Activated gamma-delta T cell treated with anti-CD3 and anti-CD28 coated beads, Interleukin-2, amount 50 U/mL, for 16 hours (primary cell): ENCODE measurements around the gene MGST2.
"Not testable (repeated sequence)": the region's sequence is repeated elsewhere in the genome, so short reads cannot be mapped to it uniquely, and the experiment has no call there.

Source experiments
- DNase-seq: peaks from one replicate; pipeline ENCODE4 v3.0.0-alpha.2; 2020; ENCODE audit warnings: low read depth

The MGST2 gene

GRCh38 chr4:139669890-139670289, 4.3 kb downstream of the MGST2 start:
- DNase-seq: no peak

GRCh38 chr4:139670775-139671174, 5.2 kb downstream of the MGST2 start:
- DNase-seq: no peak

- no peak for DNase-seq
Measured at GRCh38 chr4:139672215-139672614, 6.6 kb downstream of the MGST2 start.

GRCh38 chr4:139672732-139673131, 7.1 kb downstream of the MGST2 start:
- DNase-seq: no peak

GRCh38 chr4:139674875-139675550, 9.4 kb downstream of the MGST2 start:
- no peak for DNase-seq

GRCh38 chr4:139675651-139676050, 10.0 kb downstream of the MGST2 start:
- no peak for DNase-seq

- no peak for DNase-seq
Measured at GRCh38 chr4:139676365-139676764, 10.7 kb downstream of the MGST2 start.

GRCh38 chr4:139676913-139677585, 11.4 kb downstream of the MGST2 start:
- DNase-seq: no peak

- no peak for DNase-seq
Measured at GRCh38 chr4:139682309-139682708, 16.7 kb downstream of the MGST2 start.

- DNase-seq: no peak
Measured at GRCh38 chr4:139682741-139683151, 17.1 kb downstream of the MGST2 start.

- no peak for DNase-seq
Measured at GRCh38 chr4:139684351-139684750, 18.7 kb downstream of the MGST2 start.

GRCh38 chr4:139685180-139685579, 19.6 kb downstream of the MGST2 start:
- no peak for DNase-seq

GRCh38 chr4:139686130-139686529, 20.5 kb downstream of the MGST2 start:
- DNase-seq: no peak

GRCh38 chr4:139686988-139687387, 21.4 kb downstream of the MGST2 start:
- DNase-seq: no peak

- DNase-seq: no peak
Measured at GRCh38 chr4:139689093-139689722, 23.6 kb downstream of the MGST2 start.

- no peak for DNase-seq
Measured at GRCh38 chr4:139690419-139690818, 24.8 kb downstream of the MGST2 start.

- no peak for DNase-seq
Measured at GRCh38 chr4:139692309-139693012, 26.8 kb downstream of the MGST2 start.

GRCh38 chr4:139694522-139695107, 29.0 kb downstream of the MGST2 start:
- DNase-seq: no peak

- DNase-seq: no peak
Measured at GRCh38 chr4:139696491-139696890, 30.9 kb downstream of the MGST2 start.

GRCh38 chr4:139698167-139698925, 32.7 kb downstream of the MGST2 start:
- DNase-seq: not testable (repeated sequence)

GRCh38 chr4:139700568-139700967, 34.9 kb downstream of the MGST2 start:
- no peak for DNase-seq
